ENCODE measurements around the gene ZCCHC8. TPM values are rescaled to one million over a fixed set of nuclear protein-coding genes. Genes with fewer than 3 reads are reported as not detected.
A peak's percentile ranks its signal among the peaks of the same experiment; 100 is the strongest.

ZCCHC8 gene
- total RNA-seq, 4 donors from 2014 or later: 30.4 to 40.8 (median 37.5) TPM

- no peak for DNase-seq
- H3K27ac ChIP-seq: peak overlapping the region in 1 of 3 donors; percentile 98
- H3K4me1 ChIP-seq: peaks cover 33 to 37% of the 10 kb centered on the region in 2 donors
- H3K36me3 ChIP-seq: peaks cover 0 to 5% of the 10 kb centered on the region in 2 donors
- intact Hi-C loops (cut with DNase I): no loop called here
- no peak for TF ChIP-seq POLR2A (IDR thresholded peaks at IDR 0.05)
- TF ChIP-seq CTCF (IDR thresholded peaks at IDR 0.05): no peak
- no peaks in the 10 kb centered on the region for H3K27me3 ChIP-seq
- 0 to 1% methylated on average over 21 of the region's 21 CpGs for WGBS, 2 donors
- H3K4me3 ChIP-seq (replicated peaks in 1 of 3): peak overlapping the region in 2 of 3 donors; percentile 19 to 39
- H3K9me3 ChIP-seq: no peaks in the 10 kb centered on the region
Observed at GRCh38 chr12:122527478-122527944, 26.8 kb upstream of the ZCCHC8 start.

- Histone ChIP-seq H3K4me1 (peaks cover 35 to 37% of the 10 kb centered on the region in 2 donors), H3K36me3 (peaks cover 1 to 6% of the 10 kb centered on the region in 2 donors), H3K9me3 (no peaks in the 10 kb centered on the region), H3K27ac (peak within 1 kb of the TSS; percentile 98 to 100 (median 99)), H3K27me3 (no peaks in the 10 kb centered on the region), H3K4me3 (replicated peaks in 1 of 3) (peak within 1 kb of the TSS; percentile 46 to 96 (median 72))
- peak; percentile 99 for DNase-seq
- WGBS, 2 donors: 0 to 1% methylated on average over 46 to 51 of the region's 51 CpGs
- TF ChIP-seq CTCF (IDR thresholded peaks at IDR 0.05) (no peak), POLR2A (IDR thresholded peaks at IDR 0.05) (peak; percentile 72 to 95)
- intact Hi-C loops (cut with DNase I): no loop called here
Observed at GRCh38 chr12:122526683-122527477, 26.1 kb upstream of the ZCCHC8 start, which contains the start of the genes KNTC1 and RSRC2. KNTC1 (plus strand) TSS chr12:122527249; CDS start chr12:122530064, 2,815 bp downstream. RSRC2 (minus strand) TSS chr12:122526936; CDS start chr12:122526853, 83 bp downstream.

GRCh38 chr12:122523846-122524718 lies 23.4 kb upstream of the ZCCHC8 start:
- DNase-seq: no peak
- Histone ChIP-seq H3K27me3 (no peaks in the 10 kb centered on the region), H3K4me1 (peaks cover 35 to 37% of the 10 kb centered on the region in 2 donors), H3K36me3 (peaks cover 29 to 34% of the 10 kb centered on the region in 2 donors), H3K9me3 (no peaks in the 10 kb centered on the region), H3K4me3 (replicated peaks in 1 of 3) (peak overlapping the region in 1 of 3 donors; percentile 72), H3K27ac (peak overlapping the region in 2 of 3 donors; percentile 12 to 52)
- TF ChIP-seq POLR2A (IDR thresholded peaks at IDR 0.05): no peak
- no peak for TF ChIP-seq CTCF (IDR thresholded peaks at IDR 0.05)
- intact Hi-C loops (cut with DNase I): no loop called here
- WGBS, 2 donors: 27 to 30% methylated on average over 8 of the region's 8 CpGs

- Histone ChIP-seq H3K4me3 (replicated peaks in 1 of 3) (no peak overlapping the region), H3K9me3 (no peaks in the 10 kb centered on the region), H3K4me1 (peaks cover 35 to 36% of the 10 kb centered on the region in 2 donors), H3K27me3 (no peaks in the 10 kb centered on the region), H3K27ac (no peak overlapping the region), H3K36me3 (peaks cover 37 to 42% of the 10 kb centered on the region in 2 donors)
- TF ChIP-seq CTCF (IDR thresholded peaks at IDR 0.05) (no peak), POLR2A (IDR thresholded peaks at IDR 0.05) (no peak)
- DNase-seq: peak in 1 of 2 donors; percentile 18
- intact Hi-C loops (cut with DNase I): no loop called here
- WGBS, 2 donors: 61 to 62% methylated on average over 8 of the region's 8 CpGs
Observed at GRCh38 chr12:122523280-122523679, 22.5 kb upstream of the ZCCHC8 start.
